ENCODE measurements around the gene SDHC.

SDHC gene, protein sequence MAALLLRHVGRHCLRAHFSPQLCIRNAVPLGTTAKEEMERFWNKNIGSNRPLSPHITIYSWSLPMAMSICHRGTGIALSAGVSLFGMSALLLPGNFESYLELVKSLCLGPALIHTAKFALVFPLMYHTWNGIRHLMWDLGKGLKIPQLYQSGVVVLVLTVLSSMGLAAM

DNA sequence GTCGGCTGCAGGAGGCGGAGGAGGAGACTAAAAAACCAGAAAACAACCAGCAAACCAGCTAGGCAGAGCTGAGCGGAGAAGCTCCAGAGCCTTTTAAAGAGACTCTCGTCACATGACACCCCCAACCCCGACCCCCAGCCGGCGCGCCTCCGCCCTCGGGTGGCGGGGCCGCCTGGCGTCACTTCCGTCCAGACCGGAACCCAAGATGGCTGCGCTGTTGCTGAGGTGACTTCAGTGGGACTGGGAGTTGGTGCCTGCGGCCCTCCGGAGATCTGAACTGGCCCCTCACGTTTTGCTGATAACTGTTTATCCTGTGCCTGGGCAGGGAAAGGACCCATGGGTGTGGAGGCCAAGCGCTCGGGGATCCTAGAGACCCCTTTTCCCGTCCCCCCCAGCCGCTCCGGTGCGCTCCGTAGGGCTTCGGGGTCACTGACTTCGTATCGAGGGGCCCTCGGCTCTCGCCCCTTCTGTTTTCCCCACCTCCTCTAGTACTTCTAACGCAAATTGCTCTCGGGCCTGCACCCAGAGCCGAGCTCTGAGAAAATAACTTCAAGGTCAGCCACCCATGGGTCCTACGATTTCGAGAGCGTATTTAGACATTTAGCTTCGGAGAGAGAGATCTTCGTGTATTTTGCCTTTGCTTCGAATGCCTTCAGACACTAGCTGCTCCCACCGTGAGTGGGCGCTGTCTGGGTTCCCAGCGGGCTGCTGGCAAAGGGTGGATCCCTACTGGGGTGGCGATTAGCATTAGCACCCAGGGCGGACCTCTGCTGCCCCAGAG lies at the start of gene SDHC:
Gene SDHC (plus strand): TSS at position 181 of the 781 bp plus-strand sequence. CDS start 25 bp downstream, at position 206.
- peak within 1 kb of the TSS; percentile 97 for H3K4me3 ChIP-seq (ENCODE audit: low read depth, low read length)
- peak; percentile 62 for DNase-seq (ENCODE audit: low read depth)

DNA sequence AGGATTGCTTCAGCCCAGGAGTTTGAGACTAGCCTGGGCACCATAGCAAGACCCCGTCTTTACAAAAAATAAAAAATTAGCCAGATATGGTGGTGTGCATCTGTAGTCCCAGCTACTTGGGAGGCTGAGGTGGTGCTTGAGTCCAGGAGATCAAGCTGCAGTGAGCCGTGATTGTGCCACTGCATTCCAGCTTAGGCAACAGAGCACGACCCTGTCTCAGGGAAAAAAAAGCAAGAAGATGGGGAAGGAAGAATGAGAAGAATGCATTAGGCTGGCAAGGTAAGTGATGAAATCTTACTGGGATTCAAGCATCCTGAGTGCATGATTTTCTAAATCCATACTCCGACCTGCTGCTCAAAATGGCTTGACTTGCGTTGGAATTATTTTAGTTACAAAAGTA lies 48.9 kb upstream of the SDHC start:
- no peak overlapping the region for H3K4me3 ChIP-seq (ENCODE audit: low read depth, low read length)
- DNase-seq (ENCODE audit: low read depth) = no peak

DNA sequence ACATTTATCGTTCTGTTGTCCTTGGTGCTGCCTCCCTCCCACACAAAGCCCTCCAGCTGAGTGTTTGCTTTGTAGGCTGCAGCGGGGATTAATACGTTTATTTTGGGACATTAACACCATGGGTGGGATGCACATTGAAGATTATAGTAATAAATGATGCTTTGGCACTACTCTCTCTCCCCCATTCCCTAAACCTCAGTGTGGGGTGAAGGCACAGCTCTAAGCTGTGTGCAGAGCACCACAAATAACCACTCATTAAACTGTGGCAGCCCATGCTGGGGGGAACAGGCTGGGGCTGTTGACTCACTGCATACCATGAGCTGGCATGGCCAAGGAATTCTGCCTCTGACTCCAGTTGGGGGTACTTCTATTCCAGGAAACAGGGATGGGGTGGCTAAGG lies 48.0 kb upstream of the SDHC start:
- no peak for DNase-seq (ENCODE audit: low read depth)
- no peak overlapping the region for H3K4me3 ChIP-seq (ENCODE audit: low read depth, low read length)

DNA sequence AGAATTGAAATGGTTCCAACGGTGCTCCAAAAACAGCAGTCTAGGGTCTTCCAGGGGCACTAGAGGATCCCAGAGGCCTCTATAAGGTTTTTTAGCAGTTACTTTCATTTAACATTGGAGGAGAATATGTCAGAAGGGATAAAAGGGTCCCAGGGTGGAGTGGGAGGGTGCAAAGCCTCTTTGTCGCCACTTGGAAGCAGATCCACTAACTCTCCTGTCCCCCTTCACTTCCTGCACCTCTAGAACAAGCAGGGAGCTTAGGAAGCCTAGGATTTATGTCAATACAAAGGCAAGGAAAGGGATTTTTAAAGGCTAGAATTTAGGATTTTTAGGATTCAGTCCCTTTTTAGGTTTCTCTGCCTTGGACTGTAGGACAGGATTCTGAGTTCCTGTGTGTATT lies 47.3 kb upstream of the SDHC start:
- no peak for DNase-seq (ENCODE audit: low read depth)
- no peak overlapping the region for H3K4me3 ChIP-seq (ENCODE audit: low read depth, low read length)

DNA sequence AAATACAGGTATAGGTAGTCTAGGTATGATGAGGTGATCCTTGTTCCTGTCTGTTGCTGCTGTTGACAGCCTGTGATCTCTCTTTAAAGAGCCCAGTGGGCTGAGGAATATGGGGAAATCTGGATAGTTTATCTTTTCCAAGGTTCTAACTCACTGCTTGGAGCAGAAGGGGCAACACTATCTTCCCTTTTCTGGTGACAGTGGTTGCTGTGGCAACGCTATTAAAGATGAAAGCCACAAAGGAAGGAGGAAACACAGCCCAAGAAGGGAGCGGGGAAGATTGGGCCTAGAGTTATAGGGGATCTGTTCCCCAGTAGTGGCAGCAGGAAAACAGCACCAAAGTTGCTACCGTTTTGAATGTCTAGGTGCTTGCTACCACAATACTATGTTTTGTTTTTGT lies 46.9 kb upstream of the SDHC start:
- H3K4me3 ChIP-seq (ENCODE audit: low read depth, low read length) = no peak overlapping the region
- DNase-seq (ENCODE audit: low read depth) = no peak

DNA sequence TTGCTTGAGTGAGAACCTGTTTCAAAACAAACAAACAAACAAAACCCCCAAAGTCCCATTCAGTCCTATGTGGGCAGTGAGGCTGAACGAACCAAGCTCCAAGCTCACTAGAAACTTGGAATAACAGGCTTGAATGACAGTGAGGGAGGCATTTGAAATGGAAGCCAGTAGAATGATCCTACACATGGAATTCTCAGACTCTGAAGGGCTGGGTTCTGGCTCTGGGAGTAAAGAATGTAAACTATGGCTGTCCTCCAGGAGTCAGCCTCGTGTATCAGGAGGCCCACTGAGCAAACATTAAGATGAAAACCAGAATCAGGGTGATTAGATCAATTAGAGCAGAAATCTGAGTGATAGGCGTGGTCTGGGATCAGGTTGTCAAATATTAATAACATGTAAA lies 40.8 kb upstream of the SDHC start:
- no peak overlapping the region for H3K4me3 ChIP-seq (ENCODE audit: low read depth, low read length)
- DNase-seq (ENCODE audit: low read depth) = no peak

DNA sequence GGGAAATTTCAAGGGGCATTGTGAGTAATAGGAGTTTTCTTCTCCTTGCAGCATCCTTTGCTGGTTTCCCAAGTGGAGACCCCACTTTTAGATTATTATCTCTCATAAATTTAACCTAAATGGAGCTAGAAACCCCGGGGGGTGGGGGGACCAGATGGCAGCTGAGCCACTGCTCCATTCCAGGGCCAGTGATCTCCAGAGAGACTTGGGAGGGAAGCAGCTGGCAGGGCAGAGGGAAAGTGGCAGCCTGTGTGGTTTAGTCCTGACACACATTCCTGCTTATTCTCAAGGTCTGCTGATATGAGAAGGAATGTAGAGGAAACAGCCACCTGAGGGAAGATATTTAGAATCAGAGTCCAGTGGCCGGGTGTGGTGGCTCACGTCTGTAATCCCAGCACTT lies 39.3 kb upstream of the SDHC start:
- no peak overlapping the region for H3K4me3 ChIP-seq (ENCODE audit: low read depth, low read length)
- DNase-seq (ENCODE audit: low read depth) = no peak

DNA sequence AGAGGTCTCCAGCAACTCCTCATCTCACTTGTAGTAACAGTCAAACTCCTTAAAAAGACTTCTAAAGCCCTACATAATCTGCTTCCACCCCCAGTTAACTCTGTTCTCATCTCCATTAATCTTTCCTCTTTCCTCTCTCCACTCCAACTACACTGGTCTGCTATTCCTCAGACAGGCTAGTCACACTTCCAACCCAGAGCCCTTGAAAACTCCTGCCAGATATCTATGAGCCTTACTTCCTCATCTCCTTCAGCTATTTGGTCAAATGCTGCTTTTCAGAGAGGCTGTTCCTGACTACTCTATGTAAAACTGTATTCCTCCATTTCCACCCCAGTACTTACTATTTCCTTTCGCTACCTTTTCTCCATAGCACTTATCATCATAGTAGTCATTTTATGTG lies 31.2 kb upstream of the SDHC start:
- DNase-seq (ENCODE audit: low read depth) = no peak
- no peak overlapping the region for H3K4me3 ChIP-seq (ENCODE audit: low read depth, low read length)

DNA sequence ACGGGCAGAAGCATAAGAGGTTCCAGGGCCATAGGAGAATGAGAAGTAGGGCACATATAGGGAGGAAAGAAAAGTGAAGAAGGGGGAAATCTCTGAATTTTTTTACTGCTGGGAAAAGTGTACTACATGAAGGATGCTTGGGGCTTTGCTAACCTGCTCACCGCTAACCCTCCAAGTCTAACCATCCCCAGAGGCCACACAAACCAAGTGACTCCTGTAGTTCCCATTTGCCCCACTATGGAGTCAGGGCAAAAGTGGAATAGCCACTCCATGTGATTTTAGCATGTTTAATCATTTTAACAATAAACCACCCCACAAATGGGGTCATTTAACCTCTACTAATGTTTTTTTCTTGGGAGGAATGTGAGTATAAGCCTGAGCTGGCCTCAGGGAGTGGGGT lies 29.1 kb upstream of the SDHC start:
- no peak for DNase-seq (ENCODE audit: low read depth)
- H3K4me3 ChIP-seq (ENCODE audit: low read depth, low read length) = no peak overlapping the region

DNA sequence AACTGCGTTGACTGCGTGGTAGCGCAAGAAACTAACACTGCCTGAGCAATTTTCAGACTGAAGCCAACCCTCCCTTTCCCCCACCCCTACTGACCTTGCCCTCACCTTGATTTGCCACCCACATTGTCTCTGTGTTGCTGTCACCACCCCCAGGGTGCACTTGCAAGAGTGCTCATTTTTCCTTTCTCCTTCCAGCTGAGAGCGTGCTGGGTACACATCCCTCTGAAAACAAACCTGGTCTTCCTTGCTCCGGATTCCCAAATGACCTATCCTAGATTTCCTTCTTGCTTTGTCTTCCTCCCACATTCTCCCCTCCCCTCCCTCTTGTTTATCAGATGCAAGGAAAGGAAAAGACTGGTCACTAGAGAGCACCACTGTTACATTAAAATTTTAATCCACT lies 28.7 kb upstream of the SDHC start:
- no peak overlapping the region for H3K4me3 ChIP-seq (ENCODE audit: low read depth, low read length)
- DNase-seq (ENCODE audit: low read depth) = no peak

DNA sequence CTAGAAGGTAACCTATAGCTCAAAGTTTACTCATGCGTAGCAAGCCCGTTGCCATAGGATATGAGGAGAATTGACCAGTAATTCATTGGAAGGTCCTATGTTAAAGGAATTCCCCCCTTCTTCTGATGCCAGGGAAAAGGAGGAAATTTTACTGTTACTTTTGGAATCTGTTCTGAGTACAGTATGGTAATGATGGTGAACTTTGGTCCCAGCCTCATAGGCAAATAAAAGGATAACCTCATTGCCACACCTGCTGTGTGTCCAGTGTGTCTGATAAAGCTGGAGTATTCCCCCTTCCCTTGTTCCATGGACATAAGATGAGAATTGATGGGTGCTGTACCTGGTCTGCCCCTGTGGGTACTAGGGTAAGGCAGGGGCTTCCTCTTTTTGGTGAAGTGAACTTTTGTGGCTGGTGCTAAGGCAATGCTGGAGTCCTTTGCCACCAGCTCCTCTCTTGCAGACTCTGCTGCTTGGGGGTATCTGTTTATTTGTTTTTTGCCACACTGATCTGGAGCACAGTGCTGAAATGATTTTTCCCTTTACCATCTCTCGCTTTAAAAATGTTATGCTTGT lies 26.6 kb upstream of the SDHC start:
- no peak for DNase-seq (ENCODE audit: low read depth)
- H3K4me3 ChIP-seq (ENCODE audit: low read depth, low read length) = no peak overlapping the region

DNA sequence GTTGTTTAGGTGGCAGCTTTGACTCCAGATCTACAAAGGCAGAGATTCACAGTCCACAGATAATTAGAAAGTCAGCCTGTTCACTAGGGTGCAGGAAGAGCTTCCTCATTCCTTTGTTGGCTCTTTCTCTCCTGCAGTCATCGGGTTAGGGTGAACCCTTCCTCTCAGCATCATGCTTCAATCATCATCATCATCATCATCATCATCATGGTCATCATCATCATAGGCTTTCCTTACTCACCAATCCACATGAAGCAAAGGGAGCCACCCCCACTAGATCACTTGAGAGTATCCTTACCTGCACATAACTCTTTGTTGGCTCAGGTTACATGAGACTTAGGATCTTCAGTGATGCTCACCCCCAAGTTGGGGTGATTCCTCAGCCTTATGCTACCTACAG lies 23.4 kb upstream of the SDHC start:
- H3K4me3 ChIP-seq (ENCODE audit: low read depth, low read length) = no peak overlapping the region
- DNase-seq (ENCODE audit: low read depth) = no peak

DNA sequence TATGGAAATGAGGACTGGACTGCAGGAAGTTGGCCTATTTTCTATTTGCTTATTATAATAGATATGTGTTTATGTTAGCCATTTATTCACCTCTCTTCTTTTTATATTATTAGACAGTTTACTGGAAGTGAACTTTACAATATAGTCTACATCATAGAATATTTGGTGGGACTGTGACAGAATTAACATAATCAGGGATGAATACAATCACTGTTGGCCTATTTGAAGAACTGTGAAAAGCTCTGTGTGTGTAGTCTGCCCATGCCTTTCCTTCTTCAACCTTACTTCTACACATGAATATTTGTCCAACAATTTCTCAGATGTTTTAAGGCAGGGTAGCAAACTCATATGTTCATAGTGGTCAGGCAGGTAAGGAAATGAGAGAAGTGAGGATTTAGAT lies 16.8 kb upstream of the SDHC start:
- no peak overlapping the region for H3K4me3 ChIP-seq (ENCODE audit: low read depth, low read length)
- DNase-seq (ENCODE audit: low read depth) = no peak

DNA sequence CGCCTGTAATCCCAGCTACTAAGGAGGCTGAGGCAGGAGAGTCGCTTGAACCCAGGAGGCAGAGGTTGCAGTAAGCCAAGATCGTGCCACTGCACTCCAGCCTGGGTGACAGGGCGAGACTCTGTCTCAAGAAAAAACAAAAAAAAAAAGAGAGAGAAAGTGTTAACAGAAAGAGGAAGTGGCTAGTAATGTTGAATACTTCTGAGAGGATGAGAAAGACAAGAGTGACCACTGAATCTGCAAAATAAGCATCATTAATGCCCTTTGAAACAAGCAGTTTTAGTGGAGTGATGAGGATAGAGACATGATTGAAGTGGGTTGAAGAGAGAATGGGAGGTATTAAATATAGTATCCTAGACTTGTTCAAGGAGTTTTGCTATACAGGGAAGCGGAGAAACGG lies 16.1 kb upstream of the SDHC start:
- no peak overlapping the region for H3K4me3 ChIP-seq (ENCODE audit: low read depth, low read length)
- no peak for DNase-seq (ENCODE audit: low read depth)

DNA sequence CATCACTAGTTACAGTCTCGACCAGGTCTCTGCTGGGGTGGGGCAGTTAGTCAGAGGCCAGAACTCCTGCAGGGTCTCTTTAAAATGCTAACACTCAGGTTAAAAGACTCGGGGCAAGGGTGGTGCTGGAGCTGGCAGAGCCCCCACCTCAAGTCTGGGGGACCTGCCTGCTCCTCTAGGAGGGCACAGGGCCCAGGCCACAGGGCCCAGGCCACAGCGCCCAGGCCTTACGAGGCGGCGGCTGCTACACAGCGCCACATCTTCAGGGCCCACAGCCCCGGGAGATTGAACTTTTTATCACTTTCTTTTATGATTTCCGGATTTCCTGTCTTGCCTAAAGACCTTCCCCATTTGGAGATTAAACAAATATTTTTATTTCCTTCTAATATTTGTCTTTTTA lies 14.8 kb upstream of the SDHC start:
- DNase-seq (ENCODE audit: low read depth) = no peak
- H3K4me3 ChIP-seq (ENCODE audit: low read depth, low read length) = no peak overlapping the region

DNA sequence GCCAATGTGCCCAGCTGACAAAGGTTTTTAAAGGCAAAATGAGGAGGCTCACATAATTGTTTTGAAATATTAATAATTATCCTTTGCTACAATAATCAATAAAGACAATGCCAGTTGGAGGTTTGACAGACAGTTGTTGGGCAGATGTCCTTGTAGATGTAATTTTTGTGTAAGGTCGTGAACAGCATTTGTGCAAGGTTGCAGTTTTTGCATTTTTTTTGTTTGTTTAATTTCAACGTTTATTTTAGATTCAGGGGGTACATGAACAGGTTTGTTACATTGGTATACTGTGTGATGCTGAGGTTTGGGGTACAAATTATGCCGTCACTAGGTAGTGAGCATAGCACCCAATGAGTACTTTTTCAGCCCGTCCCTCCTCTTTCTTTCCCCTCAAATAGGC lies 13.7 kb upstream of the SDHC start:
- H3K4me3 ChIP-seq (ENCODE audit: low read depth, low read length) = no peak overlapping the region
- DNase-seq (ENCODE audit: low read depth) = no peak

DNA sequence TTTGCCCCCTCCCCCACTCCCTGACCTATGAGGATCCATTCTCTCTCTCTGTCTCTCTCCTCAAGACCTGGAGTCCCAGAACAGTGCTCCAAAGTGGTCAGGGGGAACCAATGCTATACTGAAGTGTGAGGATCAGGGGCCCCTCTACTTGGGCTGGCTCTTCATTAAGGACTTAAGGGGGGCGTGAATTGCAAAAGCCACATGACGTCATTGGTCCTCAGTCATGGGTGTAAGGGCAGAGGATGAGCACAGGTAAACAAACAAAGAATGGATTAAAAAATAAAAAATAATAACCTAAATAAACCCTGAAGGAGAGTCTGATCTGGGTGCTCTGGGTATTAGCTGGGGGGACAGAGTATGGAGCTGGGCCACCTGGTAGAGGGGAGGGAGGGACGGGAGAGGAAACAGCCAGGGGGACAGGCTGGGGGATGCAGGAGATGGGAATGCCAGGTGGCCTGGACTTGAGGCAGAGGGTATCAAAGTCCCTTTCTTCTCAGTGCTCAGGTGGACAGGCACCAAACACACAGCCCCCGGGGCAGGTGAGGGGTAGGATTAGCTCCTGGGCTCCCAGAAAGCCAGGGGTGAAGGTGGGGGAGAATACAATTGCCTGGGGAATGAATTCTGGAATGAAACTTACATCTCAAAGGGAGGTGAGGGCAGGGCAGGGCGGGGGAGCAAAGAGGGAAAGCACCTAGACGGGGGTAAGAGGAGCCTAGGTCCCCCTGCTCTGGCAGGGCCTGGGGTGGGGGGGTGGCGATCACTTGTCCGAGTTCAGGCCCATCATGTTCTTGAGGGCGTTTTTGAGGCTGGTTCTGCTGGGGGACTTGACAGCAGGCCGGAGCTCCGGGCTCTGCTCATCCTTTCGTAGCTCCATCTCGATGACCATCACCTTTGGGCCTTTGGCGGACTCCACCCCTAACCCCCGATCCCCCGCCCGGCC lies 9.0 kb upstream of the SDHC start:
- no peak for DNase-seq (ENCODE audit: low read depth)
- peak overlapping the region; percentile 65 for H3K4me3 ChIP-seq (ENCODE audit: low read depth, low read length)

DNA sequence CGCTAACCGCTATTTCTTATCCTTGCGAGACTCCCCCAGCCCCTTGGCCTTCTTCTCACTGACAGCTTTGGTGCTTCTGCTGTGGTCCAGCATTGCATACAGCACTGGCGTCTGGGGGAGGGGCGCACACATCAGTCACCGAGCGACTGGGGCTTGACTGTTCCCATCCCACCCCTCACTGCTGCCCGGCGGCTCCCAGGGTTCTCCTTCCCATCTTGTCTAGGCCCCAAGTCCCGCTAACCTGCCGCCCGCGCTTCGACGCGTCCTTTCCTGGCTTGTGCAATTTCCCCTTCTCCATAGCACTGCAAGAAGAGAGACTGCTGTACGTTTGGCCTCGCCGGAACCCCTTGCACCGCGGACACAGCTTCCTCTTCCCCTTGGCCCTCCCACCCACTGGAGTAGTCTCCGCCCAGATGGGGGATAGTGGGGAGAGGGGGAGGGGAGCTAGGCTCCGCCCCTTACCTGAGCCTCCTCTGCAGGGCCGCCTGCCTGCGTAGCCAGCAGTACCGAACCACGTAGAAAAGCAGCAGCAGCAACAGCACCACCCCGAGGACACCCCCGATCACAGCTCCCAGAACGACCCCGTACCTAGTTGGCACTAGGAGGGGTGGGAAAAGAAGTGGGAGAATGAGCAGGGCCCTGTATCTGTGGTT lies 8.2 kb upstream of the SDHC start:
- peak overlapping the region; percentile 65 for H3K4me3 ChIP-seq (ENCODE audit: low read depth, low read length)
- DNase-seq (ENCODE audit: low read depth) = peak; percentile 15

DNA sequence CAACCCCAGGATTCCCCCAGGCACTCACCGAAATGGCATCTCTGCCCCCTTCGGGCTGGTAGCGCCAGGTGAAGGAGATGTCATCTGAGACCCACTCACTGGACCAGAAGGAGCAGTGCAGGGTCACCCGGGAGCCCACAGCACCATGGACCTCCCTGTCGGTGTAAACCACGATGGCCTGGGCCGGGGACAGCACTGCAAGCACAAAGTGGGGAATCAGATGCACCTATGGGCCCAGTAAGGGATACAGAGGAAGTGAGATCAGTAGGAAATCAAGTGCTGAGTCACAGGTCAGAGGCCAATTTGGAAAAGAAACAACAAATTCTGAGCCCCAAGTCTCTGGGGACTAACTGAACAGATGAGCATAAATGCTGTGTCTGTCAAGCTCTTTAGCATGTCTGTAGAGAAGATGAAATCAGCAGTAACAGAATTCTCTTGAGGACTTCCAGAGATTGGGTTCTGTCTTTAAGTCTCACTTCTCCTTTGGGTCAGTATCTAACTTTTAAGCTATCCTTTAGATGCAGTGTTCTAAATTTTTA lies 6.9 kb upstream of the SDHC start:
- peak; percentile 78 for DNase-seq (ENCODE audit: low read depth)
- H3K4me3 ChIP-seq (ENCODE audit: low read depth, low read length) = no peak overlapping the region
